Caco-2 (cell line): ENCODE data around the gene BARX2. TPM values are rescaled to one million over a fixed set of nuclear protein-coding genes. Genes with fewer than 3 reads are reported as not detected.

Experiments used
- BruUV-seq: library from RNA; stranded (reverse); fragments of 400-500 nt; replicated peaks from 2 replicates; lab custom pipeline; 2021; lab: Mats Ljungman, UMichigan
- CTCF ChIA-PET: fragments of 300-600 bp; sonication (Branson Sonifier 250); formaldehyde crosslinking; loops from one replicate; lab custom pipeline; 2022; ENCODE audit warnings: antibody characterized with exemption; lab: Charles Lee
- POLR2A ChIA-PET: fragments of 300-600 bp; sonication (Branson Sonifier 250); formaldehyde crosslinking; loops from one replicate; lab custom pipeline; 2022; ENCODE audit warnings: antibody characterized with exemption; lab: Charles Lee
- DNase-seq, 2 experiments: peaks; one replicate each; pipeline versions ENCODE4 v3.0.0 to v3.0.0-alpha.2; 2020 to 2022
- H3K27me3 ChIP-seq: replicated peaks from 2 replicates; pipeline ENCODE4 v1.6.0; 2011; ENCODE audit warnings: low read length; ENCODE audit not compliant: control insufficient read depth, insufficient read depth
- H3K36me3 ChIP-seq: 2 replicates; pipeline ENCODE4 v1.5.1; 2011; ENCODE audit warnings: low read length; ENCODE audit not compliant: control insufficient read depth, insufficient read depth
- H3K4me1 ChIP-seq: fragments of 250-450 bp; sonication (Bioruptor Pico); 2 replicates; pipeline ENCODE4 v1.5.1; 2020; ENCODE audit warnings: mild to moderate bottlenecking
- H3K4me3 ChIP-seq: 2 replicates; pipeline ENCODE4 v1.5.1; 2011; ENCODE audit warnings: low read depth, mild to moderate bottlenecking, control low read depth, low read length
- H3K9me3 ChIP-seq: fragments of 250-450 bp; sonication (Bioruptor Pico); 2 replicates; pipeline ENCODE4 v1.5.1; 2020; ENCODE audit warnings: mild to moderate bottlenecking, moderate library complexity
- H3K27ac Mint-ChIP-seq: one replicate; pipeline ENCODE4 v1.8.0; 2022; ENCODE audit warnings: mixed read lengths; ENCODE audit not compliant: unreplicated experiment
- H3K27me3 Mint-ChIP-seq: one replicate; pipeline ENCODE4 v1.8.0; 2022; ENCODE audit warnings: mixed read lengths; ENCODE audit not compliant: insufficient read depth, unreplicated experiment
- H3K36me3 Mint-ChIP-seq: one replicate; pipeline ENCODE4 v1.8.0; 2022; ENCODE audit warnings: mild to moderate bottlenecking, mixed read lengths; ENCODE audit not compliant: insufficient read depth, unreplicated experiment
- H3K4me1 Mint-ChIP-seq: one replicate; pipeline ENCODE4 v1.8.0; 2022; ENCODE audit warnings: low read depth, mixed read lengths; ENCODE audit not compliant: unreplicated experiment
- H3K4me3 Mint-ChIP-seq: one replicate; pipeline ENCODE4 v1.8.0; 2022; ENCODE audit warnings: mild to moderate bottlenecking, moderate library complexity, mixed read lengths; ENCODE audit not compliant: unreplicated experiment
- H3K9me3 Mint-ChIP-seq: one replicate; pipeline ENCODE4 v1.8.0; 2022; ENCODE audit warnings: mixed read lengths; ENCODE audit not compliant: unreplicated experiment
- CTCF ChIP-seq, 2 experiments: fragments of 200-600 bp in 1 of 2; IDR thresholded peaks; 1 replicate in 1 of 2; 2 replicates in 1 of 2; pipeline versions ENCODE4 v1.5.1 to v1.8.0; 2011 to 2022; ENCODE audit warnings: antibody characterized with exemption in 1 of 2, control low read depth in 1 of 2, inconsistent platforms in 1 of 2, low read depth in 1 of 2, low read length in 1 of 2, mild to moderate bottlenecking in 1 of 2, moderate library complexity in 1 of 2; ENCODE audit not compliant: insufficient read depth in 1 of 2, severe bottlenecking in 1 of 2, unreplicated experiment in 1 of 2
- intact Hi-C: fragments of 100-400 bp; cut with micrococcal nuclease; formaldehyde crosslinking; loops from one replicate; pipeline ENCODE4 v1.10.0; 2022; ENCODE audit not compliant: unreplicated experiment
- total RNA-seq: library from RNA; stranded (reverse); gene quantifications from 2 replicates; pipeline ENCODE4 v1.2.3, GENCODE V29; 2022

Gene BARX2
- total RNA-seq, 1 experiment from 2014 or later: 0.82 TPM

GRCh38 chr11:129489249-129489648 lies 113.6 kb downstream of the BARX2 start:
- H3K9me3 Mint-ChIP-seq: peaks cover 27% of the 10 kb centered on the region
- H3K36me3 Mint-ChIP-seq: no peaks in the 10 kb centered on the region
- Histone ChIP-seq H3K9me3 (peaks cover 9% of the 10 kb centered on the region), H3K4me1 (no peaks in the 10 kb centered on the region), H3K27me3 (no peaks in the 10 kb centered on the region), H3K36me3 (no peaks in the 10 kb centered on the region), H3K4me3 (no peak overlapping the region)
- H3K27me3 Mint-ChIP-seq: no peaks in the 10 kb centered on the region
- no TSS peak for BruUV-seq
- TF ChIP-seq CTCF (IDR thresholded peaks at IDR 0.05; ENCODE audit: insufficient read depth in 1 of 2, low read depth in 1 of 2, low read length in 1 of 2, severe bottlenecking in 1 of 2, unreplicated experiment in 1 of 2): no peak
- no peaks in the 10 kb centered on the region for H3K4me1 Mint-ChIP-seq
- intact Hi-C loops: no loop called here
- ChIA-PET POLR2A (no interaction called here), CTCF (no interaction called here)
- H3K4me3 Mint-ChIP-seq: no peak overlapping the region
- no peak overlapping the region for H3K27ac Mint-ChIP-seq
- no peak for DNase-seq

- TF ChIP-seq CTCF (IDR thresholded peaks at IDR 0.05; ENCODE audit: insufficient read depth in 1 of 2, low read depth in 1 of 2, low read length in 1 of 2, severe bottlenecking in 1 of 2, unreplicated experiment in 1 of 2): no peak
- Mint-ChIP-seq H3K27ac (no peak overlapping the region), H3K4me3 (no peak overlapping the region), H3K4me1 (no peaks in the 10 kb centered on the region), H3K27me3 (no peaks in the 10 kb centered on the region), H3K9me3 (peaks cover 33% of the 10 kb centered on the region), H3K36me3 (no peaks in the 10 kb centered on the region)
- H3K27me3 ChIP-seq: no peaks in the 10 kb centered on the region
- ChIA-PET POLR2A (no interaction called here), CTCF (no interaction called here)
- no peak for DNase-seq
- H3K36me3 ChIP-seq: no peaks in the 10 kb centered on the region
- peaks cover 9% of the 10 kb centered on the region for H3K9me3 ChIP-seq
- BruUV-seq: no TSS peak
- intact Hi-C loops: no loop called here
- H3K4me1 ChIP-seq: no peaks in the 10 kb centered on the region
- H3K4me3 ChIP-seq: no peak overlapping the region
Measured at GRCh38 chr11:129490004-129490403, 114.4 kb downstream of the BARX2 start.

GRCh38 chr11:129493746-129494145 lies 118.1 kb downstream of the BARX2 start:
- no TSS peak for BruUV-seq
- intact Hi-C loops: no loop called here
- Mint-ChIP-seq H3K36me3 (no peaks in the 10 kb centered on the region), H3K4me1 (no peaks in the 10 kb centered on the region), H3K27ac (no peak overlapping the region), H3K4me3 (no peak overlapping the region), H3K9me3 (peaks cover 19% of the 10 kb centered on the region), H3K27me3 (no peaks in the 10 kb centered on the region)
- no peak for DNase-seq
- Histone ChIP-seq H3K27me3 (no peaks in the 10 kb centered on the region), H3K9me3 (peaks cover 3% of the 10 kb centered on the region; the same call in 1 of the 2 replicates), H3K36me3 (no peaks in the 10 kb centered on the region), H3K4me3 (no peak overlapping the region), H3K4me1 (no peaks in the 10 kb centered on the region)
- POLR2A ChIA-PET: no interaction called here
- TF ChIP-seq CTCF (IDR thresholded peaks at IDR 0.05; ENCODE audit: insufficient read depth in 1 of 2, low read depth in 1 of 2, low read length in 1 of 2, severe bottlenecking in 1 of 2, unreplicated experiment in 1 of 2): no peak
- CTCF ChIA-PET: interaction anchor here (0.9 kb wide), 1 partner anchor 70 kb away, joined by 3 read pairs; no protein-coding TSS in a partner anchor

Other genes with a start within 250 kb of the BARX2 start
- 54.0 and 56.0 TPM in 2 replicates for gene ARHGAP32, start 183.5 kb upstream of the BARX2 start, total RNA-seq